Measurements from ENCODE around the gene CDKN2B.

CDKN2B gene

DNA sequence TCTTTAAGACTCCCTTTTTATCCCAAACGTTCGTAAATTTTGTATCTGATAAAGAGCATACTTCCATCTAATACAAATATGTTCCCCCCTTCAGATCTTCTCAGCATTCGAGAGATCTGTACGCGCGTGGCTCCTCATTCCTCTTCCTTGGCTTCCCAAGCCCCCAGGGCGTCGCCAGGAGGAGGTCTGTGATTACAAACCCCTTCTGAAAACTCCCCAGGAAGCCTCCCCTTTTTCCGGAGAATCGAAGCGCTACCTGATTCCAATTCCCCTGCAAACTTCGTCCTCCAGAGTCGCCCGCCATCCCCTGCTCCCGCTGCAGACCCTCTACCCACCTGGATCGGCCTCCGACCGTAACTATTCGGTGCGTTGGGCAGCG, 34.8 kb downstream of the CDKN2B start:
- Histone ChIP-seq H3K9me3 (ENCODE audit: control insufficient read depth, insufficient read depth, low read depth, low read length) (no peaks in the 10 kb centered on the region), H3K4me3 (ENCODE audit: low read depth, low read length) (peak overlapping the region; percentile 77), H3K36me3 (ENCODE audit: control insufficient read depth in 2 of 2, insufficient read depth in 1 of 2, low read length in 2 of 2) (peaks cover 11 to 21% of the 10 kb centered on the region in 2 experiments), H3K27ac (ENCODE audit: extremely low read depth, low read depth, low read length) (peak overlapping the region; percentile 95), H3K4me1 (ENCODE audit: control insufficient read depth, insufficient read depth, low read length) (peaks cover 7% of the 10 kb centered on the region)
- POLR2A ChIA-PET: interaction anchor here (0.9 to 1.4 kb wide), 2 partner anchors 20 to 35 kb away, joined by 3 to 5 read pairs; partner anchors contain the start of genes CDKN2B and CDKN2B-AS1
- TF ChIP-seq ZNF549 (tag by site-specific recombination; IDR thresholded peaks at IDR 0.05) (peak; percentile 59; the same call in 1 of the 2 replicates), ZNF362 (tag by site-specific recombination; IDR thresholded peaks at IDR 0.05) (no peak), WT1 (tag by site-specific recombination; IDR thresholded peaks at IDR 0.05) (peak; percentile 28; the same call in 1 of the 2 replicates), HOXA7 (CRISPR knock-in tag; IDR thresholded peaks at IDR 0.05; ENCODE audit: borderline replicate concordance) (no peak), ZNF791 (tag by site-specific recombination; IDR thresholded peaks at IDR 0.05) (no peak), ZFP37 (tag by site-specific recombination; IDR thresholded peaks at IDR 0.05) (no peak), INSM2 (tag by site-specific recombination; IDR thresholded peaks at IDR 0.05) (no peak), IKZF3 (tag by site-specific recombination; IDR thresholded peaks at IDR 0.05) (peak; percentile 21; the same call in 1 of the 2 replicates), ZNF114 (tag by site-specific recombination; IDR thresholded peaks at IDR 0.05) (no peak)
- TF ChIP-seq, protein P1, sequence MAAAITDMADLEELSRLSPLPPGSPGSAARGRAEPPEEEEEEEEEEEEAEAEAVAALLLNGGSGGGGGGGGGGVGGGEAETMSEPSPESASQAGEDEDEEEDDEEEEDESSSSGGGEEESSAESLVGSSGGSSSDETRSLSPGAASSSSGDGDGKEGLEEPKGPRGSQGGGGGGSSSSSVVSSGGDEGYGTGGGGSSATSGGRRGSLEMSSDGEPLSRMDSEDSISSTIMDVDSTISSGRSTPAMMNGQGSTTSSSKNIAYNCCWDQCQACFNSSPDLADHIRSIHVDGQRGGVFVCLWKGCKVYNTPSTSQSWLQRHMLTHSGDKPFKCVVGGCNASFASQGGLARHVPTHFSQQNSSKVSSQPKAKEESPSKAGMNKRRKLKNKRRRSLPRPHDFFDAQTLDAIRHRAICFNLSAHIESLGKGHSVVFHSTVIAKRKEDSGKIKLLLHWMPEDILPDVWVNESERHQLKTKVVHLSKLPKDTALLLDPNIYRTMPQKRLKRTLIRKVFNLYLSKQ (tag by site-specific recombination; IDR thresholded peaks at IDR 0.05; ENCODE audit: borderline replicate concordance): no peak
- CTCF ChIA-PET: no interaction called here

- Histone ChIP-seq H3K36me3 (ENCODE audit: control insufficient read depth in 2 of 2, insufficient read depth in 1 of 2, low read length in 2 of 2) (peaks cover 19 to 39% of the 10 kb centered on the region in 2 experiments), H3K27ac (ENCODE audit: extremely low read depth, low read depth, low read length) (no peak overlapping the region), H3K4me3 (ENCODE audit: low read depth, low read length) (no peak overlapping the region), H3K9me3 (ENCODE audit: control insufficient read depth, insufficient read depth, low read depth, low read length) (no peaks in the 10 kb centered on the region; the same call in 1 of the 2 replicates), H3K4me1 (ENCODE audit: control insufficient read depth, insufficient read depth, low read length) (peaks cover 7% of the 10 kb centered on the region; the same call in 1 of the 2 replicates)
- ChIA-PET CTCF (interaction anchor here (0.7 to 2.4 kb wide), 3 partner anchors 36 to 478 kb away, joined by 3 to 9 read pairs (median 7); partner anchors contain the start of gene CDKN2B), POLR2A (interaction anchor here (1.4 to 1.6 kb wide), 2 partner anchors 22 to 37 kb away, joined by 4 to 7 read pairs; partner anchors contain the start of genes CDKN2A, CDKN2B and CDKN2B-AS1)
- TF ChIP-seq ZNF335 (tag by site-specific recombination; conservative IDR thresholded peaks at IDR 0.05): no peak
- TF ChIP-seq ZNF366 (tag by site-specific recombination; conservative IDR thresholded peaks at IDR 0.05): no peak
- TF ChIP-seq RBAK (tag by site-specific recombination; IDR thresholded peaks at IDR 0.05): no peak
- TF ChIP-seq, protein P2, sequence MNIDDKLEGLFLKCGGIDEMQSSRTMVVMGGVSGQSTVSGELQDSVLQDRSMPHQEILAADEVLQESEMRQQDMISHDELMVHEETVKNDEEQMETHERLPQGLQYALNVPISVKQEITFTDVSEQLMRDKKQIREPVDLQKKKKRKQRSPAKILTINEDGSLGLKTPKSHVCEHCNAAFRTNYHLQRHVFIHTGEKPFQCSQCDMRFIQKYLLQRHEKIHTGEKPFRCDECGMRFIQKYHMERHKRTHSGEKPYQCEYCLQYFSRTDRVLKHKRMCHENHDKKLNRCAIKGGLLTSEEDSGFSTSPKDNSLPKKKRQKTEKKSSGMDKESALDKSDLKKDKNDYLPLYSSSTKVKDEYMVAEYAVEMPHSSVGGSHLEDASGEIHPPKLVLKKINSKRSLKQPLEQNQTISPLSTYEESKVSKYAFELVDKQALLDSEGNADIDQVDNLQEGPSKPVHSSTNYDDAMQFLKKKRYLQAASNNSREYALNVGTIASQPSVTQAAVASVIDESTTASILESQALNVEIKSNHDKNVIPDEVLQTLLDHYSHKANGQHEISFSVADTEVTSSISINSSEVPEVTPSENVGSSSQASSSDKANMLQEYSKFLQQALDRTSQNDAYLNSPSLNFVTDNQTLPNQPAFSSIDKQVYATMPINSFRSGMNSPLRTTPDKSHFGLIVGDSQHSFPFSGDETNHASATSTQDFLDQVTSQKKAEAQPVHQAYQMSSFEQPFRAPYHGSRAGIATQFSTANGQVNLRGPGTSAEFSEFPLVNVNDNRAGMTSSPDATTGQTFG (tag by site-specific recombination; IDR thresholded peaks at IDR 0.05; ENCODE audit: borderline replicate concordance): no peak
- no peak for TF ChIP-seq ZBTB8A (tag by site-specific recombination; IDR thresholded peaks at IDR 0.05)
- no peak for TF ChIP-seq ZNF629 (tag by site-specific recombination; IDR thresholded peaks at IDR 0.05)
- TF ChIP-seq ZNF510 (tag by site-specific recombination; IDR thresholded peaks at IDR 0.05; ENCODE audit: insufficient replicate concordance): no peak
- no peak for TF ChIP-seq SP2 (tag by site-specific recombination; IDR thresholded peaks at IDR 0.05)
- no peak for TF ChIP-seq SCRT1 (tag by site-specific recombination; IDR thresholded peaks at IDR 0.05; ENCODE audit: borderline replicate concordance)
- TF ChIP-seq ZNF530 (tag by site-specific recombination; IDR thresholded peaks at IDR 0.05; ENCODE audit: low read depth): no peak
- TF ChIP-seq ZNF121 (tag by site-specific recombination; IDR thresholded peaks at IDR 0.05): no peak
- TF ChIP-seq ZNF341 (tag by site-specific recombination; IDR thresholded peaks at IDR 0.05; ENCODE audit: low read depth): no peak
- TF ChIP-seq, protein P3, sequence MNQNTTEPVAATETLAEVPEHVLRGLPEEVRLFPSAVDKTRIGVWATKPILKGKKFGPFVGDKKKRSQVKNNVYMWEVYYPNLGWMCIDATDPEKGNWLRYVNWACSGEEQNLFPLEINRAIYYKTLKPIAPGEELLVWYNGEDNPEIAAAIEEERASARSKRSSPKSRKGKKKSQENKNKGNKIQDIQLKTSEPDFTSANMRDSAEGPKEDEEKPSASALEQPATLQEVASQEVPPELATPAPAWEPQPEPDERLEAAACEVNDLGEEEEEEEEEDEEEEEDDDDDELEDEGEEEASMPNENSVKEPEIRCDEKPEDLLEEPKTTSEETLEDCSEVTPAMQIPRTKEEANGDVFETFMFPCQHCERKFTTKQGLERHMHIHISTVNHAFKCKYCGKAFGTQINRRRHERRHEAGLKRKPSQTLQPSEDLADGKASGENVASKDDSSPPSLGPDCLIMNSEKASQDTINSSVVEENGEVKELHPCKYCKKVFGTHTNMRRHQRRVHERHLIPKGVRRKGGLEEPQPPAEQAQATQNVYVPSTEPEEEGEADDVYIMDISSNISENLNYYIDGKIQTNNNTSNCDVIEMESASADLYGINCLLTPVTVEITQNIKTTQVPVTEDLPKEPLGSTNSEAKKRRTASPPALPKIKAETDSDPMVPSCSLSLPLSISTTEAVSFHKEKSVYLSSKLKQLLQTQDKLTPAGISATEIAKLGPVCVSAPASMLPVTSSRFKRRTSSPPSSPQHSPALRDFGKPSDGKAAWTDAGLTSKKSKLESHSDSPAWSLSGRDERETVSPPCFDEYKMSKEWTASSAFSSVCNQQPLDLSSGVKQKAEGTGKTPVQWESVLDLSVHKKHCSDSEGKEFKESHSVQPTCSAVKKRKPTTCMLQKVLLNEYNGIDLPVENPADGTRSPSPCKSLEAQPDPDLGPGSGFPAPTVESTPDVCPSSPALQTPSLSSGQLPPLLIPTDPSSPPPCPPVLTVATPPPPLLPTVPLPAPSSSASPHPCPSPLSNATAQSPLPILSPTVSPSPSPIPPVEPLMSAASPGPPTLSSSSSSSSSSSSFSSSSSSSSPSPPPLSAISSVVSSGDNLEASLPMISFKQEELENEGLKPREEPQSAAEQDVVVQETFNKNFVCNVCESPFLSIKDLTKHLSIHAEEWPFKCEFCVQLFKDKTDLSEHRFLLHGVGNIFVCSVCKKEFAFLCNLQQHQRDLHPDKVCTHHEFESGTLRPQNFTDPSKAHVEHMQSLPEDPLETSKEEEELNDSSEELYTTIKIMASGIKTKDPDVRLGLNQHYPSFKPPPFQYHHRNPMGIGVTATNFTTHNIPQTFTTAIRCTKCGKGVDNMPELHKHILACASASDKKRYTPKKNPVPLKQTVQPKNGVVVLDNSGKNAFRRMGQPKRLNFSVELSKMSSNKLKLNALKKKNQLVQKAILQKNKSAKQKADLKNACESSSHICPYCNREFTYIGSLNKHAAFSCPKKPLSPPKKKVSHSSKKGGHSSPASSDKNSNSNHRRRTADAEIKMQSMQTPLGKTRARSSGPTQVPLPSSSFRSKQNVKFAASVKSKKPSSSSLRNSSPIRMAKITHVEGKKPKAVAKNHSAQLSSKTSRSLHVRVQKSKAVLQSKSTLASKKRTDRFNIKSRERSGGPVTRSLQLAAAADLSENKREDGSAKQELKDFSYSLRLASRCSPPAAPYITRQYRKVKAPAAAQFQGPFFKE (tag by site-specific recombination; IDR thresholded peaks at IDR 0.05; ENCODE audit: borderline replicate concordance): no peak
Observed at GRCh38 chr9:21972361-21972760, 36.7 kb downstream of the CDKN2B start.
